HG02938 (cell line): ENCODE data around the gene PTPRM.

Experiments used
- ATAC-seq: cut with Tn5 transposase; IDR thresholded peaks from one replicate; pipeline ENCODE4 v1.9.1; 2021; ENCODE audit warnings: mild to moderate bottlenecking, moderate library complexity; ENCODE audit not compliant: unreplicated experiment

The PTPRM gene

DNA sequence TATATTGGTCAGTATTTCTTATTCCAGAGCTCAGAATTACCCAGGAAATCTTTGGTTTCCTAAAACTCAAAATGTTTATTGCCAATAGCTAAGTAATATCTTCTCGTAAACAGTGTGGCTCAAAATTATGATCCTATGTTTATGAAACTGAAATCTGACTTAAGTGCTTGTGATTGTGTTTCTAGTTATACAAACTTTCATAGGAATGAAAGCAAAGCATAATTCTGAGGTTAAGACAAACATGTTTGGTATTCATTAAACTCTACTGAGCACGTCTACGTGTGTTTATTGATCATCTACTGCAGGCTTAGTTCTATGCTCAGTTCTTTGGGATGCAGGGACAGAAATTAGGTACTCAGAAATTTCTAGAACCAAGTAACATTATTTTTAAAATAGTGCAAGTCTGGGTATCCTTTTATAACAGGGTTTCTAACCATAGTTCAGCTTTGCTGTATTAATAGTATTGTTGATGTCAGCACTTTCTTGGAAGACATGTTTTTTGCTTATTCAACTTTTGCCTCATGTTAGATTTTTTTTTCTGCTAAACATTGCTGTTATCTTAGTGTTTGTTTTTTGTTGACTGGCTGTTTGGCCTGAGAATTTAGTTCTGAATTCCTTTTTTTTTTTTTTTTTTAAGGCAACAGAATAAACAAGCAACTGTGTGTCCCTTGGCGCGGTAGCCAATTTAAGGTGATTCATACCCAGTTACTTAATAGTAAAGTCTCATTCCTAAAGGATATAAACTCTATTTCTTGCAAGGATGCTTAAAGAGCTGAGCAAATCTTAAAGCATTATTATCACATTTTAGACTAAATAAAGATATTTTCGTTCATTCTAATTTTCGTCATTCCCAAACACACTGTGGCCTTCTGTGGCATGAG is 31.3 kb downstream of the PTPRM start:
- ATAC-seq = no peak

DNA sequence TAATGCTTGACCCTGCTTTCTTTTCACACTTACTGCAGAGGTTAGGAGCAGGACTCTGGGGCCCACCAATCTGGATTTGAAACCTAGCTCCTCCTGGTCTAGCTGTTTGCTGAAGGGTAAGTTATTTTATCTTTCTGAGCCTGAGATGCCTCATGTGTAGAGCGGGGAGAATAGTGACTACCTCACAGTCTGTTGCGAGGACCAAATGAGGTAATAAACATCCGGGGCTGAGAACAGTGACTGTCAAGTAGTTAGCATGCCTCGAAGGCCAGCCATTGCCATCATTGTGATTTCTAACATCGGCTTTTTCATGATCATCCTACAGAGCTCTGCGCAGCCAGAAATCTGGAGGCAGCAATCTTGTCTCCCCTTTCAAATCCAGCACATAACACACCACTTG is 32.9 kb downstream of the PTPRM start:
- no peak for ATAC-seq

DNA sequence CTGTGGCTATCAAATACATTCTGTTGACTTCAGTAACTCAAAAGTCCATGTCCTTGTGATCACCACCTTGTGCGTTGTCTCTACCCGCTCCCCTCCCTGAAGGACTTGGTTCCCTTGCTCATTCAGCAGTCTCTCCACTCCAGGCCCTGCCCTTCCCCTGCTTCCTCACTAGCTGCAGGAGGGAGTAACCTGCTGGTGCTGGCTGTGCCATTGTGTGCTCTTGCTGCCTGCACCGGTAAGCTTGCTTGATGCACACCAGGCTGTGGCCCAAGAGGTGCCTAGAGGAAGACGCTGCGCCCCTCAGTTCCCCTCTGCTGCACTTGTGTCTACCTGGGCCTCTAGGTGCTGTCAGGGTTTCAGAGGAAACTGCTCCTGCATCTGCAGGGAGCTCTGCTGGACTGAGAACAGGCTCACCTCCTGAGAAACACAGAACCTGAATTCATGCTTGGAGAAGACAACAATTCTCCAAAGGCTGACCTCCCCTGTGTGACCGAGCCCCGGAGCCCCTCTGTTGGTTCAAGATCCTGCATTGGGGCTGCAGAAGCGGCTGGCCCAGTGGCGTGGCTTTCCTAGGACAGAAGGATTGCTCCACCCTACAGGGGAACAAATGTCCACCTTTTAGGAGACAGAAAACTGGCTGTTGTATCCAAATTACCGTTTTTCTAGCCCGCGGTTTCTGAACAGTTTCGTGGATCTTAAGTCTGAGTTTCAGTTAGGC is 33.6 kb downstream of the PTPRM start:
- no peak for ATAC-seq

DNA sequence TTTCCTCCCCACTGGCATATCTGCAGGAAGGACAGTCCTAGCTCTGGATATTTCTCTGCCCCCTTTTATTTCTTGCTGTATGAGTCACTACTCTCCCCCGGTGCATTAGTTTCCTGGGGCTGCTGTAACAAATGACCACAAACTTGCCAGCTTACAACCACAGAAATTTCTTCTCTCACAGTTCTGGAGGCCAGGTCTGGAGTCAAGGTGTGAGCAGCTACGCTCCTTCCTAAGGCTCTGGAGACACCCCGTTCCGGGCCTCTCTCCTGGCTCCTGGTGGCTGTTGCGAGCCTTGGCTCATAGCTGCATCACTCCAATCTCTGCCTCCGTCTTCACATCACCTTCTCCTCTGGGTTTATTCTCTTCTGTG is 34.1 kb downstream of the PTPRM start:
- no peak for ATAC-seq

DNA sequence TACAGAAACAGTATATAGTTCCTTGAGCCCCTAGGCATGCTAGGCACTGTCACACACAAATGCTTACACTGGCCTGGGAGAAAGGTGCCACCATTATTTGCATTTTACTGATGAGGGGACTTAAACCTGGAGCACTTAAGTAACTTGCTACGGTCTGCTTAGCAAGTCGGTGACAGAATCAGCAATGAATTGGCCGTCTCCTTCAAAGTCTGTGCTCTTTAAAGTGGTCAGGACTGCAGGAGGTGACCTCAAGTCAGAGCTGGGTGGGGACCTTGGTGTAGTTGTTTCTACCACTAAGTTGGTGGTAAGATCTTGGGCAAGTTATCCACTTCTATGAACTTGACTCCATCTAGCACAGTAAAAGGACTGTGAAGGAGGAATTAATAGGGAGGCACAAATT is 34.8 kb downstream of the PTPRM start:
- ATAC-seq = no peak

DNA sequence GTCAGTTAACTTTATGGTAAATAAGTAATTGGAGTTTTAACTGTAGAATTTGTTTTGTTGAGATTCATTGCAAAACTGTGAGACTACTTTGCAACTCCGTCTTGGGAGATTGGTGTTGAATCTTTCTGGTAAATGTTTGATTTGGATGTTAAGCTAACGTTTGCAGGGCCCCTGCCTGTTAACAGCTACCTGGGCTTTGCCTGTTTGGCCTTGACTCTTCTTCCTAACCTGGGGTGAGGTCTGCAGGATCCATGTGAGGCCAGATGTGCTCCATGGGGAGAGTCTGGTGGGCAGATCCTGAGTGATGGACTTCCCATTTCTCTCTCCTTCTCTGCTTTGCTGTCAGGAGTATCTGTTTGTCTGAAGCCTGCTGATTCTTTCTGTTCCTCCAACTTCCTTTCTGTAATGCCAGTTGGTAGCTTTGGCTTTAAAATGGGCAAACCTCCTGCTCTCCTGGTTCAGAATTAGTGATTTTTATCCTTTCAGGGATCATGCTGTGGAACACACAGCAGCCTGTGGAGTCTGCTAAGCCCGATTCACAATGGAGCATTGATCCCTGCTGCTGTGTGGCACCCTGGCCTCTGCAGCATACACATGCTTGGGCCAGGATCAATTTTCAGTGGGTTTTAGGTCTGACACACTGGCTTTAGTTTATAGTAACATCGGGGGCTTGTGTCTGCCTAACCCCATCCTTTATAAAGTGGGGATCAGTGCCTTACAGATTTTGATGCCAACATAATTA is 36.3 kb downstream of the PTPRM start:
- no peak for ATAC-seq

GRCh38 chr18:7604361-7604760 is 37.2 kb downstream of the PTPRM start:
- no peak for ATAC-seq

GRCh38 chr18:7605705-7606104 is 38.6 kb downstream of the PTPRM start:
- ATAC-seq = no peak

- no peak for ATAC-seq
These were observed 40.5 kb downstream of the PTPRM start for GRCh38 chr18:7607540-7608173.

- no peak for ATAC-seq
These were observed 41.0 kb downstream of the PTPRM start for GRCh38 chr18:7608174-7608550.

GRCh38 chr18:7608781-7609201 is 41.7 kb downstream of the PTPRM start:
- no peak for ATAC-seq

DNA sequence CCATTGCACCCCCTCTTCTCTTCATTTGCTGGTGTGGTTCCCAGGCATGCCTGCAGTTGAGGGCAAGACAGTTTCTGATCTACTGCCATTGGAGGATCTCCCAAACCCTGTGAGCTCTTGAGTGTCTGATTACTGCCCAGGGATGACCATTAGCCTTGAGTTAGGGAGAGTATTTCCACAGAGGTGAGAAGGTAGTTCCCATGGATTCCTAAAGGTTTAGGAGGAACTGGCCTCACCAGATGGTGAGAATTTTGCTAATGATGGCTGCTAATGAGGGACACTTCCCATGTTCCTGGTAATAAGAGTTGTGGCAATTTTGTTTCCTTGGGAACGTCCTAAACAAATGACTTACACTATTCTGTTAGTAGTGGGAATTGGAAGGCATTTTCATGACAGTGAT is 42.5 kb downstream of the PTPRM start:
- ATAC-seq = no peak

- ATAC-seq = no peak
These were observed 46.9 kb downstream of the PTPRM start for GRCh38 chr18:7614042-7614441.

DNA sequence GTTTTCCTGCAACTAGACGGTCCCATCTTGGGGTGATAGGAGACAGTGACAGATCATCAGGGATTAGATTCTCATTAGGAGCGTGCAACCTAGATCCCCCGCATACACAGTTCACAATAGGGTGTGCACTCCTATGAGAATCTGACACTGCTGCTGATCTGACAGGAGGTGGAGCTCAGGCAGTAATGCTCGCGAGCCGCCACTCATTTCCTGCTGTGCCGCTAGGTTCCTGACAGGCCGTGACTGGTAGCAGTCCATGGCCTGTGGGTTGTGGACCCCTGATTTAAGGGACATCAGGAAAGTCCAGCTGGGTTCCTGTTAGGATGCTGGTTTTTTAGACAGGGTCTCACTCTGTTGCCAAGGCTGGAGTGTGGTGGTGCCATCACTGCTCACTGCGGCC is 48.7 kb downstream of the PTPRM start:
- ATAC-seq = no peak

- ATAC-seq = no peak
These were observed 49.5 kb downstream of the PTPRM start for GRCh38 chr18:7616661-7617060.

DNA sequence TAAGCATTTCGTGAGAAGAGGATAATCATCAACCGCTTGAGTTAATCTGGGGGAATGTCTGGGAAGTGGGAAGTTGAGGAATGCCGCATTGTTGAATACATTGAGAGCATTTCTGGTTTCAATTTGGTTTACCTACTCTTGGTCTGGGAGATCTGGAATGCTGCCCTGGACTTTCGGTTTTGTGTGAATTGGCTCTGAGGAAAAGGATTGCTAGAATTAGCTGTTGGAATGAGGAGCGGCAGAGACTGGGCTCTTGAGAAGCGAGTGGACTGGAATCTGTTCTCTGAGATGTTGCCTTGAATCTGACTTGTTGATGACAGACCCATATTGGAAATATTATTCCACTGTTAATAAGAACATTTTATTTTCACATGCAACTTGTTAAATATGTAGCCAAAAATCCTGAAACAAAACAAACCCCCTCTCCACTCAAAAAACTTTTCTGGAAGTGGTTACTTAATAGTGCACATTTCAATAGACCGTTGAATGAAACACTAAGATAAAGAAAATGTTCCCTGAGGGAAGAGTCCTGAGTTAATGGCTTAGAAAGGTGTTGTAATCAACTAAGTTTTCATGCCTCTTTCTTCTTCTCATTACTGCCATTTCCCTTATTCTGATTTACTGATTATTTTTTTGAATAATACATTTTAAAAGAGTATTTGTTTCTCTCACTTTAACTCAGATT is 50.8 kb downstream of the PTPRM start:
- ATAC-seq = no peak

GRCh38 chr18:7618891-7619442 is 51.9 kb downstream of the PTPRM start:
- no peak for ATAC-seq

DNA sequence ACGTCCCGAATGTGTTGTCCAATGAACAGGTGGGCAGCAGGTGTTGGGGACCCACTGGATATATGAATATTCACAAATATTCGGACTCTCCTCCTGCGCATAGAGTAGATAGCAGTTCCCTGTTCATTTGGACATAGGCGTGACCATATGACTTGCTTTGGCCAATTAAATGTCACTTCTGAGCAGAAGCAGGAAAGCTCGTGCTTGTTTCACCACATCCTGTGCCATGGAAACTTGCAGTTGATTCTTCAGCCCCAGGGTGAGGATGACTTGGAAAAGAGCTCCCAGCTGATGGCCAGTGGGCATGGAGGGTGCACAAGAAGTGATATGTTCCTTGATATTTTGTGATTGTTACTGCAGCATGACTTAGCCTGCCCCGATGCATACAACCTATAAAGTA is 52.6 kb downstream of the PTPRM start:
- ATAC-seq = no peak

- no peak for ATAC-seq
These were observed 55.6 kb downstream of the PTPRM start for GRCh38 chr18:7622721-7623120.

GRCh38 chr18:7623681-7624080 is 56.6 kb downstream of the PTPRM start:
- ATAC-seq = no peak
